Ishikawa (cell line): ENCODE data around the gene UQCRC2.

Experiments used
- CEBPB ChIP-seq: IDR thresholded peaks from 2 replicates; pipeline ENCODE4 v1.6.1; 2012
- CREB1 ChIP-seq: IDR thresholded peaks from 2 replicates; pipeline ENCODE4 v1.6.1; 2012; ENCODE audit warnings: low read depth
- EGR1 ChIP-seq: IDR thresholded peaks from 2 replicates; pipeline ENCODE4 v1.6.1; 2012
- EP300 ChIP-seq: IDR thresholded peaks from 2 replicates; pipeline ENCODE4 v1.6.1; 2012; ENCODE audit warnings: borderline replicate concordance
- FOXM1 ChIP-seq: IDR thresholded peaks from 2 replicates; pipeline ENCODE4 v1.6.1; 2012; ENCODE audit warnings: low read depth, borderline replicate concordance
- MAX ChIP-seq: IDR thresholded peaks from 2 replicates; pipeline ENCODE4 v1.6.1; 2012
- NFIC ChIP-seq: IDR thresholded peaks from 2 replicates; pipeline ENCODE4 v1.6.1; 2012
- RAD21 ChIP-seq: IDR thresholded peaks from 2 replicates; pipeline ENCODE4 v1.6.1; 2012; ENCODE audit warnings: low read depth
- REST ChIP-seq: IDR thresholded peaks from 2 replicates; pipeline ENCODE4 v1.6.1; 2012; ENCODE audit warnings: low read depth, mild to moderate bottlenecking
- TAF1 ChIP-seq: IDR thresholded peaks from 2 replicates; pipeline ENCODE4 v1.6.1; 2012; ENCODE audit warnings: low read depth, mild to moderate bottlenecking
- TCF12 ChIP-seq: IDR thresholded peaks from 2 replicates; pipeline ENCODE4 v1.6.1; 2012; ENCODE audit warnings: low read depth
- TEAD4 ChIP-seq: IDR thresholded peaks from 2 replicates; pipeline ENCODE4 v1.6.1; 2012
- USF1 ChIP-seq: IDR thresholded peaks from 2 replicates; pipeline ENCODE4 v1.6.1; 2012
- YY1 ChIP-seq: IDR thresholded peaks from 2 replicates; pipeline ENCODE4 v1.6.1; 2012; ENCODE audit warnings: low read depth
- ZBTB7A ChIP-seq: IDR thresholded peaks from 2 replicates; pipeline ENCODE4 v1.6.1; 2012; ENCODE audit warnings: low read depth

Gene UQCRC2

GRCh38 chr16:22022151-22022550, 69.0 kb downstream of the UQCRC2 start:
- no peak for TF ChIP-seq YY1
- TF ChIP-seq TCF12: no peak
- no peak for TF ChIP-seq MAX
- TF ChIP-seq CREB1: no peak
- TF ChIP-seq EGR1: no peak
- no peak for TF ChIP-seq NFIC
- no peak for TF ChIP-seq USF1
- TF ChIP-seq FOXM1: no peak
- no peak for TF ChIP-seq ZBTB7A
- TF ChIP-seq REST: no peak
- no peak for TF ChIP-seq CEBPB
- TF ChIP-seq RAD21: no peak
- no peak for TF ChIP-seq TAF1
- no peak for TF ChIP-seq TEAD4
- TF ChIP-seq EP300: no peak

- no peak for TF ChIP-seq EGR1
- TF ChIP-seq TEAD4: no peak
- TF ChIP-seq YY1: no peak
- no peak for TF ChIP-seq TCF12
- no peak for TF ChIP-seq USF1
- TF ChIP-seq CREB1: no peak
- no peak for TF ChIP-seq RAD21
- TF ChIP-seq CEBPB: no peak
- no peak for TF ChIP-seq REST
- TF ChIP-seq FOXM1: no peak
- TF ChIP-seq ZBTB7A: no peak
- TF ChIP-seq MAX: no peak
- TF ChIP-seq TAF1: no peak
Measured at GRCh38 chr16:22023505-22023904, 70.3 kb downstream of the UQCRC2 start.

- TF ChIP-seq CEBPB: no peak
- no peak for TF ChIP-seq EP300
- no peak for TF ChIP-seq YY1
- TF ChIP-seq MAX: no peak
- no peak for TF ChIP-seq USF1
- TF ChIP-seq TAF1: no peak
- TF ChIP-seq FOXM1: no peak
- TF ChIP-seq REST: no peak
- no peak for TF ChIP-seq NFIC
- TF ChIP-seq CREB1: no peak
Measured at GRCh38 chr16:22027633-22028032, 74.5 kb downstream of the UQCRC2 start.

- no peak for TF ChIP-seq NFIC
- no peak for TF ChIP-seq MAX
- TF ChIP-seq RAD21: no peak
- TF ChIP-seq EGR1: no peak
- no peak for TF ChIP-seq TAF1
- TF ChIP-seq FOXM1: no peak
Measured at GRCh38 chr16:22029632-22030031, 76.5 kb downstream of the UQCRC2 start.
